ENCODE measurements around the gene CCDC183. TPM values are rescaled to one million over a fixed set of nuclear protein-coding genes. Genes with fewer than 3 reads are reported as not detected.

CCDC183 gene
- total and polyA plus RNA-seq, 4 donors = 0.20 to 1.8 (median 1.0) TPM

- peak; percentile 84 for DNase-seq (ENCODE audit: low spot score)
- under 1% methylated on average over 96 of the region's 96 CpGs for WGBS
- Histone ChIP-seq H3K27me3 (ENCODE audit: control insufficient read depth in 4 of 4, insufficient read depth in 4 of 4, low read length in 3 of 4) (no peaks in the 10 kb centered on the region), H3K4me1 (ENCODE audit: control insufficient read depth in 4 of 4, insufficient read depth in 4 of 4, low read length in 3 of 4) (peaks cover 3 to 29% (median 25%) of the 10 kb centered on the region in 4 donors), H3K27ac (ENCODE audit: low read depth in 1 of 2, low read length in 2 of 2) (peak within 1 kb of the TSS; percentile 85 to 94), H3K9ac (ENCODE audit: low read depth in 1 of 2, low read length in 2 of 2) (peak within 1 kb of the TSS; percentile 78 to 80), H3K9me3 (ENCODE audit: control insufficient read depth in 4 of 4, low read length in 3 of 4) (no peaks in the 10 kb centered on the region), H3K4me3 (ENCODE audit: low read depth in 1 of 3, low read length in 3 of 3) (peak within 1 kb of the TSS; percentile 72 to 92 (median 74)), H3K36me3 (ENCODE audit: control insufficient read depth in 4 of 4, insufficient read depth in 3 of 4, low read depth in 1 of 4, low read length in 3 of 4) (peaks cover 0 to 2% (median 0%) of the 10 kb centered on the region in 4 donors)
- TF ChIP-seq, protein P1, sequence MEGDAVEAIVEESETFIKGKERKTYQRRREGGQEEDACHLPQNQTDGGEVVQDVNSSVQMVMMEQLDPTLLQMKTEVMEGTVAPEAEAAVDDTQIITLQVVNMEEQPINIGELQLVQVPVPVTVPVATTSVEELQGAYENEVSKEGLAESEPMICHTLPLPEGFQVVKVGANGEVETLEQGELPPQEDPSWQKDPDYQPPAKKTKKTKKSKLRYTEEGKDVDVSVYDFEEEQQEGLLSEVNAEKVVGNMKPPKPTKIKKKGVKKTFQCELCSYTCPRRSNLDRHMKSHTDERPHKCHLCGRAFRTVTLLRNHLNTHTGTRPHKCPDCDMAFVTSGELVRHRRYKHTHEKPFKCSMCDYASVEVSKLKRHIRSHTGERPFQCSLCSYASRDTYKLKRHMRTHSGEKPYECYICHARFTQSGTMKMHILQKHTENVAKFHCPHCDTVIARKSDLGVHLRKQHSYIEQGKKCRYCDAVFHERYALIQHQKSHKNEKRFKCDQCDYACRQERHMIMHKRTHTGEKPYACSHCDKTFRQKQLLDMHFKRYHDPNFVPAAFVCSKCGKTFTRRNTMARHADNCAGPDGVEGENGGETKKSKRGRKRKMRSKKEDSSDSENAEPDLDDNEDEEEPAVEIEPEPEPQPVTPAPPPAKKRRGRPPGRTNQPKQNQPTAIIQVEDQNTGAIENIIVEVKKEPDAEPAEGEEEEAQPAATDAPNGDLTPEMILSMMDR (IDR thresholded peaks at IDR 0.05; ENCODE audit: low read depth, low read length, missing input control) = peak; percentile 6
- TF ChIP-seq RAD21 (IDR thresholded peaks at IDR 0.05) (no peak), YY1 (IDR thresholded peaks at IDR 0.05) (peak; percentile 65), ZBTB33 (IDR thresholded peaks at IDR 0.05) (no peak), MAX (IDR thresholded peaks at IDR 0.05) (no peak)
- TF ChIP-seq, protein P2, sequence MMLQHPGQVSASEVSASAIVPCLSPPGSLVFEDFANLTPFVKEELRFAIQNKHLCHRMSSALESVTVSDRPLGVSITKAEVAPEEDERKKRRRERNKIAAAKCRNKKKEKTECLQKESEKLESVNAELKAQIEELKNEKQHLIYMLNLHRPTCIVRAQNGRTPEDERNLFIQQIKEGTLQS (IDR thresholded peaks at IDR 0.05) = no peak
These were observed 11.3 kb downstream of the CCDC183 start, which contains the start of gene RABL6 for GRCh38 chr9:136807281-136808074. RABL6 (plus strand) TSS chr9:136807948; CDS start chr9:136808197, 249 bp downstream.

GRCh38 chr9:136808075-136808805 lies 12.1 kb downstream of the CCDC183 start:
- H3K36me3 ChIP-seq (ENCODE audit: control insufficient read depth in 4 of 4, insufficient read depth in 3 of 4, low read depth in 1 of 4, low read length in 3 of 4) = peaks cover 0 to 6% (median 1%) of the 10 kb centered on the region in 4 donors
- H3K9ac ChIP-seq (ENCODE audit: low read depth in 1 of 2, low read length in 2 of 2) = peak overlapping the region; percentile 36 to 80
- no peaks in the 10 kb centered on the region for H3K9me3 ChIP-seq (ENCODE audit: control insufficient read depth in 4 of 4, low read length in 3 of 4)
- under 1% methylated on average over 93 of the region's 93 CpGs for WGBS
- H3K27me3 ChIP-seq (ENCODE audit: control insufficient read depth in 4 of 4, insufficient read depth in 4 of 4, low read length in 3 of 4) = no peaks in the 10 kb centered on the region
- peak overlapping the region; percentile 72 to 92 (median 74) for H3K4me3 ChIP-seq (ENCODE audit: low read depth in 1 of 3, low read length in 3 of 3)
- TF ChIP-seq TAF1 (conservative IDR thresholded peaks at IDR 0.05) = no peak
- no peak for TF ChIP-seq HNF4A (conservative IDR thresholded peaks at IDR 0.05)
- TF ChIP-seq FOXA1 (IDR thresholded peaks at IDR 0.05) = no peak
- TF ChIP-seq NR2F2 (IDR thresholded peaks at IDR 0.05) = no peak
- TF ChIP-seq GABPA (IDR thresholded peaks at IDR 0.05 in 1 of 2, conservative IDR thresholded peaks at IDR 0.05 in 1 of 2) = no peak
- TF ChIP-seq EGR1 (IDR thresholded peaks at IDR 0.05; ENCODE audit: low read depth in 2 of 2) = no peak
- TF ChIP-seq ZBTB33 (IDR thresholded peaks at IDR 0.05) = no peak
- TF ChIP-seq, protein P1 (IDR thresholded peaks at IDR 0.05; ENCODE audit: low read depth, low read length, missing input control) = no peak
- DNase-seq (ENCODE audit: low spot score) = no peak
- peaks cover 3 to 29% (median 25%) of the 10 kb centered on the region in 4 donors for H3K4me1 ChIP-seq (ENCODE audit: control insufficient read depth in 4 of 4, insufficient read depth in 4 of 4, low read length in 3 of 4)
- H3K27ac ChIP-seq (ENCODE audit: low read depth in 1 of 2, low read length in 2 of 2) = peak overlapping the region; percentile 59 to 61
